NCI-H1092 (cell line): ENCODE data around the gene LPO.

Experiments
- DNase-seq: peaks from one replicate; lab custom pipeline; 2025; lab: John Stamatoyannopoulos, UW

Gene LPO

DNA sequence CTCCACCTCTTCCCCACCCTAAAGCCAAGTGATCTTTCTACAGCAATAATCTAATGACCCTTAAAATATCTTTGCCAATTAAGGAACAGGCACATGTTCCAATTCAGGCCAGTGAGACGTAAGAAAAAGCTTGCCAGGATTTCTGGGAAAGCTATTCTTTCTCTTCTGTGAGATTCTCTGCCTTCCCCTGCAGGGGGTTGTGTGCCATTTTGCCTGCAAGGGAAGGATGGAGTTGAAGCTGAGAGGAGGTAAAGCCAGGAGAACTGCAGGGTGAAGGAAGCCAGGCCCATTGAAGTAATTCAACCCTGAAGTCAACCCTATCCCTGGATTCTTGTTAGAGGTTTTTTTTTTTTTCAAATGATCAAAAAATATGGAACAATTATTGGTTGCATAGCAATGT is 9.0 kb upstream of the LPO start:
- no peak for DNase-seq

- DNase-seq: no peak
Measured at GRCh38 chr17:58229881-58230280, 8.5 kb upstream of the LPO start.

- DNase-seq: no peak
Measured at GRCh38 chr17:58231641-58232040, 6.7 kb upstream of the LPO start.

GRCh38 chr17:58232707-58233156 is 5.7 kb upstream of the LPO start:
- no peak for DNase-seq

DNA sequence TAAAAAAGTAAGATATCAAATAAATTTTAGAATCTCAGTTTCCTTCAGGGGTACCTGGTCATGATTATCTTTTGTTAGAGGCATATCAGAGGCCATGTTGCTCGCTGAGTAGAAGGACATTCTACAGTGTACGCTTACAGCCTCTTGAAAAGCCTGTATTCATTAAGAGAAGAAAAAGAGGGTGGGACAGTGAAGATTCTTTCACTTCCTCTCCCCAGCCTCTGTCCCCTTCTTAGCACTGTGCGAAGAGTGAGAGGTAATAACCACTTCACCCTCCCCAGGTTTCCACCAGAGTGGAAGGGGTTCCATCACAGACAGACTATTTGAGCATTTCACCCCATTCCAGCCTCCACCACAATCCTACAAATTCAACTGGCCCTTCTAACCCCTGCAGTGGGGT is 4.8 kb upstream of the LPO start:
- DNase-seq: no peak

- DNase-seq: no peak
Measured at GRCh38 chr17:58234512-58234911, 3.9 kb upstream of the LPO start.

- DNase-seq: no peak
Measured at GRCh38 chr17:58235821-58236220, 2.6 kb upstream of the LPO start.

DNA sequence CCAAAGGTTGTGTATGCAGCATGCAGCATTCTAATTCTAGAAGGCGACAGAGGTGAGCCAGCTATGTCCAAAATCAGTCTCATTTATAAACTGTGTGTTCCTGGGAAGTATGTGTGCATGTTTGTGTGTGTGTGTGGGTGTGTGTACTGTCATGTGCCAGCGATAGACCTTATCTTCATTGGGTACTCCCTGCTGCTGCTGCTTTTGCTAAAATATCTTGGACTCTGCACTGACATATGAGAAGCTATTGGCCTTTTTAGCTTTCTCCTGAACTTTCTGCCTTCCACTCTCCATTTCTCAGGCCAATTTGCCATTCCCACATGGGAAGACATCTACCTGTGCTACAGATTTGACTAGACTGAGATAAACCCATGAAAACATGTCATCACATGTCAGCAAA is 2.0 kb upstream of the LPO start:
- DNase-seq: no peak

DNA sequence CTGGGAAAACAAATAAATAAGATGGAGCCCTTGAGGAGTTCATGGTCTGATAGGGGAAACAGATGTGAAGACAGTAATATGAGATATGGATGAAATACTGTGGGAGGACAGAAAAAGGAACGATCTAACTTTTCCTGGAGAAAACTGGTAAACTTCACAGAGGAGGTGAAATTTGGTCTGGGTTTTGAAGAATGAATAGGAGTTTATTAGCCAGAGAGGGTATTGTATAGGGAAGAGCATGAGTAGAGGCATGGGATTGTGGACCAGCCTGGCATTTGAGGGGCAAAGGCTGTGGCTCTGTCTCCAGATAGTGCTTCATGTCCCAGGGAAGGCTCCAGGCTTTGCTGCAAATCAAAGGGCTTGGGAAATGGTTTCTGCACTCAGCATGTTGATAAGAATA is 1.6 kb downstream of the LPO start:
- DNase-seq: no peak

DNA sequence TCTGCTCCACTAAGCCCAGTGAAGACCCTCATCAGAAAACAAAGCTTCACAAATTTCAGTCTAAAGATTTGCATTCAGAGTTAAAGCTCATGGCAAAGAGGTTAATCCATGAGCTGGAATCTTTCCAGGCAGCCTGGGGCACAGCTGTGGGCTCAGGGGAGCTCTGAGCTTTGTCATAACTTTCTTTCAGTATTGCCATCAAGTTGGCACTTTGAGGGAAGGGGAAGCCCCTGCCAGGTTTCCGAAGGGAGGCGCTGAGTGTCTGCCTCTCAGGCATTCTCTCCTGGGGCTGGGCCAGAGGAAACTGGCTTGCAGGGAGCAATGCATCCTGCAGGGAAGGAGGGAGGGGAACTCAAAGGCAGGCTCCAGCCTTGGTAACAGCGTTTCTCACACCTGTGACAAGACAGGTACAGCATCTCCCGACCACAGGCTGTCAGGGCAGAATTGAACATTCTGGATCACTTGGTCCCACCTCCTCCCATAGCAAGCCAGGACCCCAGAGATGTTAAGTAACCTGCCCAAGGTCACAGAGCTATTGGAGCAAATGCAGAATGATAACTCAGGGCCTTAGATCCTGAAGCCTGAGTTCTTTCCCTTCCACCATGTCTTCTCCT is 3.9 kb downstream of the LPO start:
- no peak for DNase-seq

- no peak for DNase-seq
Measured at GRCh38 chr17:58244963-58245362, 6.6 kb downstream of the LPO start.

GRCh38 chr17:58245428-58246103 is 7.2 kb downstream of the LPO start:
- no peak for DNase-seq

DNA sequence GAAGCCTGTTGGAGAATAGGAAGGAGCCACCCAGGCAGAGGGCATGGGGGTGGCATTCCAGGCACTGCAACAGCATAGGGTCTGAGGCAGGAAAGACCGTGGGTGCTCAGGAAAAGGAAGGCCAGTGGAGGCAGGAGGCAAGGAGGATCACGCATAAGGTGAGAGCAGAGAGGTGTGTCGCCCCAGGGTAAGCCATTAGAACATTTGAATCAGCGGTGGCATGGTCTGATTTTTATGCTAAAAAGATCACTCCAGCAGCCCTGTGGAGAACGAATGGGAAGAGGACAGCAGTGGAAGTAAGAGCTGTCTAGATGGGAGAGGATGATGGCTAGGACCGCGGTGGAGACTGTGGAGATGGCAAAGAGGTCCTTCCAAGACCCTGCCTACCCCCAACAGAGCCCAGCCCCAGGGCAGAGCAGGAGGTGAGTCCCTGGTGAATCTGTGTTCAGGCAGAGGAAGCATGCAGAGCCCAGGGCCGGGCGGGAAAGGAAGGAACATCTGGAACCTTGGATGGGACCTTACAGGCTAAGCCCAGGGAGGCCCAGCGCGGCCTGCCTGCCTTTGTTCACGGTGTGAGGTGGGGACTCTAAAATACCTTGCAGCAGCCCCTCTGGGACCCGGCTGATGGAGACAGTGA is 7.8 kb downstream of the LPO start:
- DNase-seq: no peak

- DNase-seq: no peak
Measured at GRCh38 chr17:58246781-58247180, 8.4 kb downstream of the LPO start.

DNA sequence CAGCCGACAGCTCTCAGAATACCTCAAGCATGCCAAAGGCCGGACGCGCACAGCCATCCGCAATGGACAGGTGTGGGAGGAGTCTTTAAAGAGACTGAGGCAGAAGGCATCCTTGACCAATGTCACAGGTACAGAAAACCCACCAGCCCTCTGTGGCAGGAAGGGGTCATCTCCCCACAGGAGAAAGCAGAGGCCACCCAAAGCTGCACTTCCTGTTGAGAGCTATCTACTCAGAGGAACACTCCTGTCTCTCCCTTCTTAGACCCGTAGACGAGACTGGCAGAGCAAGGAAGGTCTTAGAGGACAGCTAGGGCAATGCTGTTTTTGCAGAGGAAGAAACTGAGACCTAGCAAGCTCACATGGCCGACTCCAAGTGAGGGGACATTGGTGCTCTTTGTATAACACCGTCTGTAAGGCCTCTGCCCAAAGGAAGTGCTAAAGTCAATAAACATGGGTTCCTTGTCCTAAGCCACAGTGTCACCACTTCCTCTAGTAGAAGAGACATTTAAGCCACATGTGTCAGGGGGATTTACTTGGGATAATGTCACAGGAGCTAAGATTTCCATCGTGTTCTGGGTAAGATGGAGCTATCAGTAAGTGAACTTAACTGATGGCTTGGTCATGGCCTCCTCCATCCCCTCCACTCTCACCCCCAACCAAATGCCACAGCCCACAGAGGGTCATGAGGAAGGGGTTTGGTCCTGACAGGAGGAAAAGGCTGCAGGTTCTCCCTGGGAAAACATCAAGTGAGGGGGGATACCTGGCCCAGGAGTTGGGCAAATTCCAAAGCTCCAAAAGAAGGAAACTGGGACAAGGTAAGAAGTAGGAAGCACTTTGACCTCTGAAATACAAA is 9.4 kb downstream of the LPO start:
- no peak for DNase-seq

- no peak for DNase-seq
Measured at GRCh38 chr17:58248955-58249269, 10.5 kb downstream of the LPO start.

DNA sequence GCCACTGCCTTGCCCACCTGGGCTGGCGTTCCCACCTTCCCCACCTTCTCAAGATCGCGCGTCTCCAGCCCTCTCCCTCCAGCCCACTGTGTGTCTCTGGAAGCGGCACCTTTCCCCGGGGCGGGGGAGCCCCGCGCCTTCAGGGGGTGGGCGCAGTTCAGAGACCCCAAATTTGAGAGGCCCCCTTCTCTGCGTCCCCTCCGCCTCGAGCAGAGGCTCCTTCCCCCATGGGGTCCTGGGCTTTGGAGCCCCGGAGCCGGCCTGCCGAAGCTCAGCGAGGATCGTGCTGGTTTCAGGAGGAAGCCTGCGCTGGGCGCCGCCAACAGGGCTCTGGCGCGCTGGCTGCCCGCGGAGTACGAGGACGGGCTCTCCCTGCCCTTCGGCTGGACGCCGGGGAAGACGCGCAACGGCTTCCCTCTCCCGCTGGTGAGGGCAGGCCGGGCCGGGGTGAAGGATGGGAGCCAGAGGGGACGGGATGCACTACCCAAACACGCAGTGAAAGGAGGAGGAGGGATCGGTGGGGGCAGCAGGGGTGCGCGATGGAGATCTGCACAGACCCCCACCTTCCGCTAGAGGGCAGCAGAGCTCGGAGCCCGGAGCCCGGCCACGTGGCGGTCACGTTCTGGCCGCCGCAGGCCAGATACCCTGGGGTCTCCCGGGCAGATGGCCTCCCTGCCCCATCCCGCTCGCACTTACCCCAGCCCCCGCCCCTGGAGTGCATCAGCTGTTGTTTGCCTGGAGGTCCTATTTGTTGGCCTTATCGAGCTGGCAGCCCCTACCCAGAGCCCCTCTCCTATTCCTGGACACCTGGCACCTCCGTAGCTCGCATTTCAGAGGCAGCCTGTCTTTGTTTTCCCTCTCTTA is 11.1 kb downstream of the LPO start:
- peak; percentile 47 for DNase-seq

GRCh38 chr17:58250344-58251011 is 12.1 kb downstream of the LPO start:
- DNase-seq: no peak

DNA sequence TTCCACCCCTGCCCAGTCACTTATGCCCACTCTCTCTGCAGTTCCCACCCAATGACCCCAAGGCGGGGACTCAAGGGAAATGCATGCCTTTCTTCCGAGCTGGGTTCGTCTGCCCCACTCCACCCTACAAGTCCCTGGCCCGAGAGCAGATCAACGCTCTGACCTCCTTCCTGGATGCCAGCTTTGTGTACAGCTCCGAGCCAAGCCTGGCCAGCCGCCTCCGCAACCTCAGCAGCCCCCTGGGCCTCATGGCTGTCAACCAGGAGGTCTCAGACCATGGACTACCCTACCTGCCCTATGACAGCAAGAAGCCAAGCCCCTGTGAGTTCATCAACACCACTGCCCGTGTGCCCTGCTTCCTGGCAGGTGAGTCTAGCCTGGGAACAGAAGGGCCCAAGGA is 13.8 kb downstream of the LPO start:
- DNase-seq: no peak

DNA sequence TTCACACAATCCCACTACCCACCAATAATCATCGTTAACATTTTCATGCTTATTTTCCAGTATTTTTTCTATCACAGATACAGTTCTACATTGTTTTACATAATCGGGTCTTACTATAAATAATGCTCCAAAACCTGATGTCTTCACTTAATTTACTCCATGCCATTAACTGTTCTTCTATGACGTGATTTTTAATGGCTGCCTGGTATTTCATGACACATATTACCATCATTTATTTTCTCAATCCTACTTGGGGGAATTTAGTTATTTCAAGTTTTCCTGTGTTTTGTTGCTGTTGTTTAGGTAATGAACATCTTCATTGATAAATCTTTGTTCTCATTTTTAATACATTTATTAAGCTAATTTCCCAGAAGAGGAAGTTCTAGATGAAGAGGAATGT is 14.7 kb downstream of the LPO start:
- no peak for DNase-seq

DNA sequence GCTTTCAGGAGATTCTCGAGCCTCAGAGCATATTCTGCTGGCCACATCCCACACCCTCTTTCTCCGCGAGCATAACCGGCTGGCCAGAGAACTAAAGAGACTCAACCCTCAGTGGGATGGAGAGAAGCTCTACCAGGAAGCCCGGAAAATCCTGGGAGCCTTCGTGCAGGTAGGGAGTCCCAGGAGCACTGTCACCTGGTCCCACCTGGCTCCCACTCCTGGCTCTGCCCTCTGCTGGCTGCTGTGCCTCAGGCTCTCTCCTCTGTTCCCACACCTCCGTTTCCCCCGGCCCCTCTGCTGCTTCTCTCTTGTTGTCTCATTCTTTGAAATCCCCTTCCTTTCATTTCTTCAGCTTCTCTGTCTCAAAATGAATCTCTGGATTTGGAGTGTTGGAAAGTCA is 16.4 kb downstream of the LPO start:
- DNase-seq: no peak
